HG03159 (cell line): ENCODE measurements around the gene SDC3.

ENCODE experiments used
- ATAC-seq: cut with Tn5 transposase; IDR thresholded peaks from one replicate; pipeline ENCODE4 v1.9.1; 2021; ENCODE audit warnings: mild to moderate bottlenecking, moderate library complexity; ENCODE audit not compliant: unreplicated experiment

SDC3 gene

GRCh38 chr1:30855686-30856259 is 52.8 kb downstream of the SDC3 start:
- ATAC-seq = no peak

- ATAC-seq = no peak
These were observed 55.2 kb downstream of the SDC3 start for GRCh38 chr1:30853350-30853749.

- ATAC-seq = no peak
These were observed 56.5 kb downstream of the SDC3 start for GRCh38 chr1:30852026-30852425.

- ATAC-seq = no peak
These were observed 57.3 kb downstream of the SDC3 start for GRCh38 chr1:30851286-30851685.

- no peak for ATAC-seq
These were observed 58.0 kb downstream of the SDC3 start for GRCh38 chr1:30850607-30851006.

- ATAC-seq = no peak
These were observed 60.4 kb downstream of the SDC3 start for GRCh38 chr1:30848130-30848529.

- no peak for ATAC-seq
These were observed 61.1 kb downstream of the SDC3 start for GRCh38 chr1:30847358-30847972.

GRCh38 chr1:30846587-30846986 is 62.0 kb downstream of the SDC3 start:
- ATAC-seq = no peak

- ATAC-seq = no peak
These were observed 62.7 kb downstream of the SDC3 start for GRCh38 chr1:30845904-30846290.

- ATAC-seq = no peak
These were observed 63.2 kb downstream of the SDC3 start for GRCh38 chr1:30845237-30845903.

- no peak for ATAC-seq
These were observed 63.9 kb downstream of the SDC3 start for GRCh38 chr1:30844631-30845030.

GRCh38 chr1:30842697-30843354 is 65.7 kb downstream of the SDC3 start:
- ATAC-seq = no peak

- ATAC-seq = no peak
These were observed 67.5 kb downstream of the SDC3 start for GRCh38 chr1:30840904-30841598.

GRCh38 chr1:30839827-30840359 is 68.7 kb downstream of the SDC3 start:
- ATAC-seq = no peak

GRCh38 chr1:30838996-30839395 is 69.6 kb downstream of the SDC3 start:
- no peak for ATAC-seq

GRCh38 chr1:30837653-30838052 is 70.9 kb downstream of the SDC3 start:
- ATAC-seq = no peak

GRCh38 chr1:30834253-30834652 is 74.3 kb downstream of the SDC3 start:
- no peak for ATAC-seq

- no peak for ATAC-seq
These were observed 78.0 kb downstream of the SDC3 start for GRCh38 chr1:30830537-30830936.

- no peak for ATAC-seq
These were observed 78.7 kb downstream of the SDC3 start for GRCh38 chr1:30829889-30830288.

GRCh38 chr1:30824736-30825429 is 83.7 kb downstream of the SDC3 start:
- no peak for ATAC-seq
